ENCODE results near the gene TLE2. TPM values are rescaled to one million over a fixed set of nuclear protein-coding genes. Genes with fewer than 3 reads are reported as not detected.

Gene TLE2
- total and polyA plus RNA-seq, 2 of the 4 experiments (the other 2 are of a cell fraction) = under 0.01 to 0.41 TPM

GRCh38 chr19:2998642-2999041, 30.4 kb downstream of the TLE2 start:
- H4K91ac ChIP-seq (ENCODE audit: insufficient read depth, low read depth, low read length) = no peak overlapping the region
- H2AK9ac ChIP-seq (replicated peaks; ENCODE audit: low read depth, low read length, poor library complexity) = no peak overlapping the region
- no peak overlapping the region for H2BK5ac ChIP-seq (ENCODE audit: low read depth, low read length, poor library complexity, severe bottlenecking)
- no TSS peak for BruUV-seq (replicated peaks)
- H3K4me2 ChIP-seq (ENCODE audit: low read depth, low read length) = no peak overlapping the region
- H3K9me3 ChIP-seq (ENCODE audit: control insufficient read depth, insufficient read depth, low read length) = peaks cover 2% of the 10 kb centered on the region
- no peak overlapping the region for H3K4ac ChIP-seq (ENCODE audit: low read depth, low read length)
- no peak overlapping the region for H3K14ac ChIP-seq (replicated peaks; ENCODE audit: low read depth, low read length)
- dilution Hi-C loops (cut with HindIII; ENCODE audit: low sequenced_read_pairs, unreplicated experiment) (no loop called here), intact Hi-C loops (cut with micrococcal nuclease) (no loop called here), in situ Hi-C loops (cut with MboI; ENCODE audit: low sequenced_read_pairs) (no loop called here)
- H2AK5ac ChIP-seq (ENCODE audit: low read depth, low read length) = no peak overlapping the region
- ATAC-seq (ENCODE audit: low read depth) = no peak
- no peak overlapping the region for H3K9ac ChIP-seq (ENCODE audit: low read depth, low read length)
- no peaks in the 10 kb centered on the region for H3K4me1 ChIP-seq (ENCODE audit: control insufficient read depth, insufficient read depth, low read length)
- no peak overlapping the region for H3K4me3 ChIP-seq (ENCODE audit: insufficient read depth, low read depth, low read length)
- no peaks in the 10 kb centered on the region for H4K20me1 ChIP-seq (ENCODE audit: insufficient read depth, low read length)
- no peak overlapping the region for H3K27ac ChIP-seq (ENCODE audit: insufficient read depth, low read length)
- POLR2A ChIA-PET (ENCODE audit: unreplicated experiment) = no interaction called here
- DNase-seq = no peak
- no peaks in the 10 kb centered on the region for H3K9me1 ChIP-seq (ENCODE audit: insufficient read depth, low read length)
- H2BK15ac ChIP-seq (ENCODE audit: low read depth, low read length) = no peak overlapping the region
- no peak overlapping the region for H4K5ac ChIP-seq (ENCODE audit: low read depth, low read length)
- peaks cover 3% of the 10 kb centered on the region; the same call in 1 of the 2 replicates for H3K27me3 ChIP-seq (ENCODE audit: control insufficient read depth, insufficient read depth, low read length)
- CTCF ChIA-PET = no interaction called here
- H2BK120ac ChIP-seq (ENCODE audit: low read depth, low read length) = no peak overlapping the region
- no peak overlapping the region for H3K56ac ChIP-seq (ENCODE audit: extremely low read depth, insufficient read depth, low read length)
- no peak overlapping the region for H2AFZ ChIP-seq (replicated peaks; ENCODE audit: low read length, poor library complexity)
- H2BK20ac ChIP-seq (ENCODE audit: low read depth, low read length) = no peak overlapping the region
- no peak overlapping the region for H3K23ac ChIP-seq (ENCODE audit: low read depth, low read length)
- no peaks in the 10 kb centered on the region for H3K36me3 ChIP-seq (ENCODE audit: control insufficient read depth, insufficient read depth, low read length)
- WGBS, 2 experiments (ENCODE audit: extremely low coverage in 2 of 2, insufficient read length in 1 of 2) = 91% methylated on average over 9 of the region's 11 CpGs; no CpG with 5 or more reads in 1 of the 2 experiments
- TF ChIP-seq POLR2A (IDR thresholded peaks at IDR 0.05; ENCODE audit: low read depth, low read length) (no peak), NFE2L2 (IDR thresholded peaks at IDR 0.05; ENCODE audit: low read depth, low read length) (no peak), CEBPB (IDR thresholded peaks at IDR 0.05; ENCODE audit: low read depth, low read length) (no peak), BHLHE40 (IDR thresholded peaks at IDR 0.05; ENCODE audit: low read depth, low read length) (no peak), ELK1 (IDR thresholded peaks at IDR 0.05; ENCODE audit: borderline replicate concordance, low read depth, low read length) (no peak), MAFK (IDR thresholded peaks at IDR 0.05; ENCODE audit: low read depth, low read length) (no peak), RFX5 (IDR thresholded peaks at IDR 0.05; ENCODE audit: low read depth, low read length) (no peak), RCOR1 (IDR thresholded peaks at IDR 0.05; ENCODE audit: insufficient replicate concordance, low read length) (no peak), FOS (IDR thresholded peaks at IDR 0.05; ENCODE audit: low read depth, low read length) (no peak), RAD21 (IDR thresholded peaks at IDR 0.05; ENCODE audit: low read length) (no peak), CHD1 (IDR thresholded peaks at IDR 0.05; ENCODE audit: low read depth, low read length) (no peak), MXI1 (IDR thresholded peaks at IDR 0.05; ENCODE audit: borderline replicate concordance, low read depth, low read length) (no peak)
- TF ChIP-seq, protein P1, sequence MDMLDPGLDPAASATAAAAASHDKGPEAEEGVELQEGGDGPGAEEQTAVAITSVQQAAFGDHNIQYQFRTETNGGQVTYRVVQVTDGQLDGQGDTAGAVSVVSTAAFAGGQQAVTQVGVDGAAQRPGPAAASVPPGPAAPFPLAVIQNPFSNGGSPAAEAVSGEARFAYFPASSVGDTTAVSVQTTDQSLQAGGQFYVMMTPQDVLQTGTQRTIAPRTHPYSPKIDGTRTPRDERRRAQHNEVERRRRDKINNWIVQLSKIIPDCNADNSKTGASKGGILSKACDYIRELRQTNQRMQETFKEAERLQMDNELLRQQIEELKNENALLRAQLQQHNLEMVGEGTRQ (IDR thresholded peaks at IDR 0.05; ENCODE audit: low read depth, low read length) = no peak
- TF ChIP-seq, protein P2, sequence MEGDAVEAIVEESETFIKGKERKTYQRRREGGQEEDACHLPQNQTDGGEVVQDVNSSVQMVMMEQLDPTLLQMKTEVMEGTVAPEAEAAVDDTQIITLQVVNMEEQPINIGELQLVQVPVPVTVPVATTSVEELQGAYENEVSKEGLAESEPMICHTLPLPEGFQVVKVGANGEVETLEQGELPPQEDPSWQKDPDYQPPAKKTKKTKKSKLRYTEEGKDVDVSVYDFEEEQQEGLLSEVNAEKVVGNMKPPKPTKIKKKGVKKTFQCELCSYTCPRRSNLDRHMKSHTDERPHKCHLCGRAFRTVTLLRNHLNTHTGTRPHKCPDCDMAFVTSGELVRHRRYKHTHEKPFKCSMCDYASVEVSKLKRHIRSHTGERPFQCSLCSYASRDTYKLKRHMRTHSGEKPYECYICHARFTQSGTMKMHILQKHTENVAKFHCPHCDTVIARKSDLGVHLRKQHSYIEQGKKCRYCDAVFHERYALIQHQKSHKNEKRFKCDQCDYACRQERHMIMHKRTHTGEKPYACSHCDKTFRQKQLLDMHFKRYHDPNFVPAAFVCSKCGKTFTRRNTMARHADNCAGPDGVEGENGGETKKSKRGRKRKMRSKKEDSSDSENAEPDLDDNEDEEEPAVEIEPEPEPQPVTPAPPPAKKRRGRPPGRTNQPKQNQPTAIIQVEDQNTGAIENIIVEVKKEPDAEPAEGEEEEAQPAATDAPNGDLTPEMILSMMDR (conservative IDR thresholded peaks at IDR 0.05; ENCODE audit: low read depth, low read length) = no peak
- H3K79me1 ChIP-seq (ENCODE audit: low read depth in 1 of 2, low read length in 2 of 2) = no peaks in the 10 kb centered on the region
- H3K18ac ChIP-seq (ENCODE audit: low read depth, low read length) = no peak overlapping the region
- no peak overlapping the region for H4K8ac ChIP-seq (ENCODE audit: low read depth in 2 of 2, low read length in 2 of 2)
